WI38 (cell line): Measurements from ENCODE around the gene HPCA.

ENCODE experiments used
- H3K4me3 ChIP-seq: 2 replicates; pipeline ENCODE4 v1.5.1; 2011; ENCODE audit warnings: low read depth, mild to moderate bottlenecking, control low read depth, low read length
- TF ChIP-seq, protein P1 (sequence below): IDR thresholded peaks from 2 replicates; pipeline ENCODE4 v1.5.1; 2012; ENCODE audit warnings: low read depth, mild to moderate bottlenecking, control low read depth, low read length

HPCA gene

DNA sequence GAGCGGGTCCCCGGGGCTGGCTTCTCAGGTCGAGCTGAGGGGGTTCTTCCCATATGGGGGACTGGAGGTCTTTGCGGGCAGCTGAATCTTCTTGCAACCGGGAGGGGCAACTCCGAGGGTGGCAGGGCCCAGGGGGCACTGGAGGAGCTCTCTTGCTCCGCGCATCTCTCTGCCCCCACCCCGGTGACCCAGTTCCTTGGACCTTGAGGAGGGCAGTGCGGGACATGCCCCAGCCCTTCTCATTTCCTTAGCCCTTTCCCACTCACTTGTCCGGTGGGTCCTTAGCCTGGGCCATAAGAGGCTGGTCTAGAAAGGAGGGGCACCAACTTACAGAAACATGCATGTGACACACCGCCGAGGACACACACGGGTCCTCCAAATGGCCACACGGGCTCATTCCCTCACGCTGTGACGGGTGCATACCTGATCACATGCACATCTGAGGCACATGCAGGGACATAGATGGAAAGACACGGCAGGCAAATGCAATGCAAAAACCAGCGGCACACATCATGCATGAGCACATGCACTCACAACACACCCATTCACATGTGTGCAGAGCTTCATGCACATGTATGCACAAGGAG, 630 bp downstream of the HPCA start:
- TF ChIP-seq, protein P1, sequence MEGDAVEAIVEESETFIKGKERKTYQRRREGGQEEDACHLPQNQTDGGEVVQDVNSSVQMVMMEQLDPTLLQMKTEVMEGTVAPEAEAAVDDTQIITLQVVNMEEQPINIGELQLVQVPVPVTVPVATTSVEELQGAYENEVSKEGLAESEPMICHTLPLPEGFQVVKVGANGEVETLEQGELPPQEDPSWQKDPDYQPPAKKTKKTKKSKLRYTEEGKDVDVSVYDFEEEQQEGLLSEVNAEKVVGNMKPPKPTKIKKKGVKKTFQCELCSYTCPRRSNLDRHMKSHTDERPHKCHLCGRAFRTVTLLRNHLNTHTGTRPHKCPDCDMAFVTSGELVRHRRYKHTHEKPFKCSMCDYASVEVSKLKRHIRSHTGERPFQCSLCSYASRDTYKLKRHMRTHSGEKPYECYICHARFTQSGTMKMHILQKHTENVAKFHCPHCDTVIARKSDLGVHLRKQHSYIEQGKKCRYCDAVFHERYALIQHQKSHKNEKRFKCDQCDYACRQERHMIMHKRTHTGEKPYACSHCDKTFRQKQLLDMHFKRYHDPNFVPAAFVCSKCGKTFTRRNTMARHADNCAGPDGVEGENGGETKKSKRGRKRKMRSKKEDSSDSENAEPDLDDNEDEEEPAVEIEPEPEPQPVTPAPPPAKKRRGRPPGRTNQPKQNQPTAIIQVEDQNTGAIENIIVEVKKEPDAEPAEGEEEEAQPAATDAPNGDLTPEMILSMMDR: no peak
- no peak overlapping the region for H3K4me3 ChIP-seq

DNA sequence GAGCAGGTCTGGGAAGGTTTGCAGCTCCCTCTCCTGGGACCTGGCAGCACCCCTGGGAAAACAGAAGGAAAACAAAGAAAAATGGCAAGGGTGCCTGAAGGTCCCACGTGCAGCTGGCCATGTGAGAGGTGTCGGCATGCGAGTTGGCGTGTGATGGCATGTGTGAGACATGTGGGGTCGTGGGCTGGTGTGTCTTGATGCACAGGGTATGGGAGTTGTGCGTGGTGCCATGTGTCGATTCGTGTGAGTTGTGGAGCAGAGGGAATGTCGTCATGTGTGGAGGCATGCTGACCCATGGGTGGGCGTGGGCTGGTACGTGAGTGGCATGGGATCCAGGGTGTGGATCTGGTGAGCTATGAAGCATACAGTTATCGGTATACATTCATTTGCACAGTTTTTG, 1.3 kb downstream of the HPCA start:
- H3K4me3 ChIP-seq: no peak overlapping the region
- TF ChIP-seq, protein P1: no peak

DNA sequence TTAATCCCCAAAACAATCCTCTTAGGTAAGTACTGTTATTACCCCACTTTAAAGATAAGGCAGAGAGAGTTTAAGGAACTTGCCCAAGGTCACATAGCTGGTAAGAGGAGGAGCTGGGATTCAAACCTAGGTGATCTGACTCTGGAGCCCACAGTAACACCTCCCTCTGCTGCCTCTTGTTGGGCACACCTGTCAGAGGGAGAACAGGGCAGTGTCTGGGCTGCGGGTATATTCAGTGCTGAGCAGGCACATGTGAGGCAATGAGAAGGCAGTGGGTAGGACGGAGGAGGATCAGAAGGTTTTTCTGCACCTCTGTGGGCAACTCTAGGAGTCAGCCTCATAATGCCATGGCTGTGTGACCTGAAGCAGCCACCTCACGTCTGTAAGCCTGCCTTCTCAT, 1.8 kb downstream of the HPCA start:
- H3K4me3 ChIP-seq: no peak overlapping the region
- TF ChIP-seq, protein P1: no peak

DNA sequence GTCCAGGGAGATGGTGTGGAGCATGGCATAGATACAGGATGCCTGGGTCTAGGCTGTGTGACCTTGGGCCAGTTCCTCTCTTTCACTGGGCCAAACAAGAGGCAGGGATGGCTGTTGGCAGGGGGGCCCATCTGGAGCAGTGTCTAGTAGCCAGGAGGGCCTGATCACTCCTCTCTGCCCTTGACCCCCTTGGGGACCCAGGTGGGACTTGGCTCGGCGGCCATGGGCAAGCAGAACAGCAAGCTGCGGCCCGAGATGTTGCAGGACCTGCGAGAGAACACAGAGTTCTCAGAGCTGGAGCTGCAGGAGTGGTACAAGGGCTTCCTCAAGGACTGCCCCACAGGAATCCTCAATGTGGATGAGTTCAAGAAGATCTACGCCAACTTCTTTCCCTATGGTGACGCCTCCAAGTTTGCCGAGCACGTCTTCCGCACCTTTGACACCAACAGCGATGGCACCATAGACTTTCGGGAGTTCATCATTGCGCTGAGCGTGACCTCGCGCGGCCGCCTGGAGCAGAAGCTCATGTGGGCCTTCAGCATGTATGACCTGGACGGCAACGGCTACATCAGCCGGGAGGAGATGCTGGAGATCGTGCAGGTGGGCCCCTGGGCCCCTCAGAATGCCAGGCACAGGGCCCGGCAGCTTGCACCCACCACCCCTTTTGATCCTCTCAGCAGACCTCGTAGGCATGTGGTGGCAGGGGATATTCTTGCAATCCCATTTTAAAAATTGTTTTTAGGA, 2.6 kb downstream of the HPCA start:
- TF ChIP-seq, protein P1: no peak
- no peak overlapping the region for H3K4me3 ChIP-seq

DNA sequence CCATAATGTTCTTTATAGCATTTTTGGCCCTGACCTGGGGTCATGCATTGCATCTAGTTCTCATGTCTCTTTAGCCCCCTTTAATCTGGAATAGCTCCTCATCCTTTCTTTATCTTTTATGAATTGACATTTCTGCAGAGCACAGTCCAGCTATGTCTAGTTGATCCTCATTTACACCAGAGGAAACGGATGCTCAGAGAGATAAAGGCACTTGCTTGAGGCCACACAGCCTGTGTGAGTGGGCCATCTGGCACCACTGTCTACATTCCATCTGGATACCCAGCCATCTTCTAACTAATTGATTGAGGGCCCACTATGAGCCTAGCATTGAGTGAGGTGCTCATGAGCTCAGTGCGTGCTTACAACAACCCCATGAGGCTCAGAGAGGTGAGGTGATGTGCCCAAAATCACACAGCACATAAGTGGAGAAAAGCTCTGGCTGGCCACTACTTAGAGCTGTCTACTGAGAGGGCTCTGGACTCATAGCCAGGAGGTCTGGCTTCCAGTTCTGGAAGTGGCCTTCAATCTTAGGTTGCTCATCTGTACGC, 3.5 kb downstream of the HPCA start:
- TF ChIP-seq, protein P1: no peak

DNA sequence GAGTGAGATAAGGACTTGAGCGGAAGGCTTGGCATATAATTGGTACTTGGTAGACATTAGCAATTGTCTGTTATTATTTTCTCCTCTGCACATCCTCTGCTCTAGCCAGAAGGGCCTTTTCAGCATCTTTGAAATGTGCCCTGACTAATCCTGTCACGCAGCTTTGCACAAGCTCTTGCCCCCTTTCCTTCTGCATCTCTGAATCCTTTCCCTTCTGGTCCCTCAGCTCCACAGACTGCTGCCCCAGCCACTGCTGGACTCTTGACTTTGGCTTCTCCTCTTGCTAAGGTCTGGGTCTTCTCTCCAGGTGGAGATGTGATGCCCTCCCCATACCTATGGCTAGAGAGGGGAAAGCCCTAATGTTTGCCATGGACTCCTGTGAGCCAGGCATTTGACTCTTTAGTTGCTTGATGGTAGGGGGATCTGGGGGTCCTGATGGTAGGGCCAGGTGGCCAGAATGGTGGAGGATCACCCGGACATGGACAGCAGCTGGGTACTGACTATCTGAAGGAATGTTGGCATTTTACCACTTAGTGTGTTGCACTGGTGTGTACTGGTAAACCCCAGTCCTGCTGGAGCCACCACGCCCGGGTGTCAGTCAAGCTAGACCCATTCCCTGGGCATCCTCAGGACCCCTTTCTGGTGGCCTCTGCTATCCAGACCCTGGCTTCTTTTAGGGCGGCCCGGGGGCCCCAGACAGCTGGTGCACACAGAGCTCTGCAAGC, 4.4 kb downstream of the HPCA start:
- TF ChIP-seq, protein P1: no peak
- H3K4me3 ChIP-seq: no peak overlapping the region

More for the DNA sequence above, 3.5 kb downstream of the HPCA start:
- H3K4me3 ChIP-seq: no peak overlapping the region

DNA sequence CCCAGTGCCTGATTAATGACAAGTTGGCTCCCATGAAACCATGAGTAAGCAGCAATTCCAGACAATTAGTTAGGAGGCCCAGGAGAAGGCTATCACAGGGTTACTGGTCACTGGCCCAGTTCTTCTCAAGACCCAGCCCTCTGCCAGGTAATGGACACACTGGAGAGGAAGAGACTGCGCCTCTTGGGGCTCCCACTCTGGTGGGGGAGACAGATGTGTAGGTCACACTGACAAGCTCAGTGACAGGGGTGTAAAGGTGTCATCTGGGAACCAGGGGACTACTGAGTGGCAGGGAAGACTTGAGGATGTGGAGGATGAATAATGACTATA, 4.9 kb downstream of the HPCA start:
- H3K4me3 ChIP-seq: no peak overlapping the region
- TF ChIP-seq, protein P1: no peak
